ENCODE data around the gene RALGDS. TPM values are rescaled to one million over a fixed set of nuclear protein-coding genes. Genes with fewer than 3 reads are reported as not detected.

Gene RALGDS
- total and polyA plus RNA-seq, 2 experiments from 2014 or later, result 8.6 to 20.3 TPM

DNA sequence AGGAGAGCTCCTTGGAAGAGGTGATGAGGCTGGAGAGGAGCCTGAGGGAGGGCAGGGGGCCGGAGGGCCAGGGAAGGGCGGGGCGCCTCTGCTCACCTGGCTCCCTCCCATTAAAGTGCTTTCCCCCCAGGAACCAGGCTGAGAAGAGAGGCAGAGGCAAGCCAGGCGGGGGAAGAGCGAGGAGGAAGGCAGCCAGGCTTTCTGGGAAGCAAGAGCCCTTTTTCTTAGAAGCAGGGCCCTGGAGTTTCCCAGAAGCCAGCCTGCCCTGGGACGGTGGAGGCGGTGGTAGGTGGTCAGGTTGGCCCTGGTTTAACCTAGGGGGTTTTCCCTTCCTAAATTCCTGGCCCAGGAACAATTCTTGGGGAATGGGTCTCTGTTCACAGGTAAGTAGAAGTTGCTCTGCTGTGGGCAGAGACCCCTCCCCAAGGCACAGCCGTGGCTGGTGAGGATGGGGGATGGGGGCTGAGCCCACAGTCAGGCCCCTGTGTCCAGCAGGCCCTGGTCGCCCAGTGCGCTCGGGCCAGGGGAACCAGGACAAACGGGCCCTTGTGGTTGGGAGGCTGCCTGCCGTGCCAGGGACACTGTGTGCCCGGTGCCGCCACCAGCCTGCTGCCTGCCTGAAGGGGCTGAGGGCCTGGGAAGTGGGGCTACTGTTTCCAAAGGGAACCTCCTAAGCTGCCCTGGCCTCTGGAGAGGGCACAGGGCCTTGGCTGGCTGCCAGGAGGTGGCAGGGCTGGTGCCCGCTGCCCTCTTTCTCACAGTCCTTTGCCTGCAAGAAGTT lies 16.6 kb upstream of the RALGDS start:
- Histone ChIP-seq H3K4me3 (no peak overlapping the region), H3K36me3 (ENCODE audit: insufficient read depth) (no peaks in the 10 kb centered on the region), H3K27me3 (ENCODE audit: insufficient read depth) (no peaks in the 10 kb centered on the region), H4K20me1 (replicated peaks; ENCODE audit: insufficient read depth) (peaks cover 6% of the 10 kb centered on the region), H3K9me2 (ENCODE audit: insufficient read depth) (no peaks in the 10 kb centered on the region), H3K79me2 (replicated peaks; ENCODE audit: insufficient read depth) (0 out of 2 replicates have a peak, but pooled peaks cover 2% of the 10 kb centered on the region), H3K4me1 (ENCODE audit: insufficient read depth) (no peaks in the 10 kb centered on the region), H2AFZ (no peak overlapping the region), H3F3A (replicated peaks; ENCODE audit: low read depth) (no peaks in the 10 kb centered on the region), H3K4me2 (no peak overlapping the region), H3K27ac (ENCODE audit: low read depth) (no peak overlapping the region)
- peaks cover 11% of the 10 kb centered on the region for H3K4me1 Mint-ChIP-seq
- no peak for TF ChIP-seq NANOG (IDR thresholded peaks at IDR 0.05; ENCODE audit: borderline replicate concordance)
- no peak for TF ChIP-seq STAT1 (IDR thresholded peaks at IDR 0.05; ENCODE audit: unreplicated experiment)
- no peak for TF ChIP-seq ZNF331 (CRISPR knock-in tag; IDR thresholded peaks at IDR 0.05; ENCODE audit: low read depth)
- no peak for TF ChIP-seq EZH2phosphoT487 (IDR thresholded peaks at IDR 0.05; ENCODE audit: unreplicated experiment)
- TF ChIP-seq CREB1 (CRISPR knock-in tag; IDR thresholded peaks at IDR 0.05; ENCODE audit: low read depth), result no peak
- no peak for TF ChIP-seq POLR2AphosphoS5 (IDR thresholded peaks at IDR 0.05; ENCODE audit: low read depth)
- TF ChIP-seq, protein P1, sequence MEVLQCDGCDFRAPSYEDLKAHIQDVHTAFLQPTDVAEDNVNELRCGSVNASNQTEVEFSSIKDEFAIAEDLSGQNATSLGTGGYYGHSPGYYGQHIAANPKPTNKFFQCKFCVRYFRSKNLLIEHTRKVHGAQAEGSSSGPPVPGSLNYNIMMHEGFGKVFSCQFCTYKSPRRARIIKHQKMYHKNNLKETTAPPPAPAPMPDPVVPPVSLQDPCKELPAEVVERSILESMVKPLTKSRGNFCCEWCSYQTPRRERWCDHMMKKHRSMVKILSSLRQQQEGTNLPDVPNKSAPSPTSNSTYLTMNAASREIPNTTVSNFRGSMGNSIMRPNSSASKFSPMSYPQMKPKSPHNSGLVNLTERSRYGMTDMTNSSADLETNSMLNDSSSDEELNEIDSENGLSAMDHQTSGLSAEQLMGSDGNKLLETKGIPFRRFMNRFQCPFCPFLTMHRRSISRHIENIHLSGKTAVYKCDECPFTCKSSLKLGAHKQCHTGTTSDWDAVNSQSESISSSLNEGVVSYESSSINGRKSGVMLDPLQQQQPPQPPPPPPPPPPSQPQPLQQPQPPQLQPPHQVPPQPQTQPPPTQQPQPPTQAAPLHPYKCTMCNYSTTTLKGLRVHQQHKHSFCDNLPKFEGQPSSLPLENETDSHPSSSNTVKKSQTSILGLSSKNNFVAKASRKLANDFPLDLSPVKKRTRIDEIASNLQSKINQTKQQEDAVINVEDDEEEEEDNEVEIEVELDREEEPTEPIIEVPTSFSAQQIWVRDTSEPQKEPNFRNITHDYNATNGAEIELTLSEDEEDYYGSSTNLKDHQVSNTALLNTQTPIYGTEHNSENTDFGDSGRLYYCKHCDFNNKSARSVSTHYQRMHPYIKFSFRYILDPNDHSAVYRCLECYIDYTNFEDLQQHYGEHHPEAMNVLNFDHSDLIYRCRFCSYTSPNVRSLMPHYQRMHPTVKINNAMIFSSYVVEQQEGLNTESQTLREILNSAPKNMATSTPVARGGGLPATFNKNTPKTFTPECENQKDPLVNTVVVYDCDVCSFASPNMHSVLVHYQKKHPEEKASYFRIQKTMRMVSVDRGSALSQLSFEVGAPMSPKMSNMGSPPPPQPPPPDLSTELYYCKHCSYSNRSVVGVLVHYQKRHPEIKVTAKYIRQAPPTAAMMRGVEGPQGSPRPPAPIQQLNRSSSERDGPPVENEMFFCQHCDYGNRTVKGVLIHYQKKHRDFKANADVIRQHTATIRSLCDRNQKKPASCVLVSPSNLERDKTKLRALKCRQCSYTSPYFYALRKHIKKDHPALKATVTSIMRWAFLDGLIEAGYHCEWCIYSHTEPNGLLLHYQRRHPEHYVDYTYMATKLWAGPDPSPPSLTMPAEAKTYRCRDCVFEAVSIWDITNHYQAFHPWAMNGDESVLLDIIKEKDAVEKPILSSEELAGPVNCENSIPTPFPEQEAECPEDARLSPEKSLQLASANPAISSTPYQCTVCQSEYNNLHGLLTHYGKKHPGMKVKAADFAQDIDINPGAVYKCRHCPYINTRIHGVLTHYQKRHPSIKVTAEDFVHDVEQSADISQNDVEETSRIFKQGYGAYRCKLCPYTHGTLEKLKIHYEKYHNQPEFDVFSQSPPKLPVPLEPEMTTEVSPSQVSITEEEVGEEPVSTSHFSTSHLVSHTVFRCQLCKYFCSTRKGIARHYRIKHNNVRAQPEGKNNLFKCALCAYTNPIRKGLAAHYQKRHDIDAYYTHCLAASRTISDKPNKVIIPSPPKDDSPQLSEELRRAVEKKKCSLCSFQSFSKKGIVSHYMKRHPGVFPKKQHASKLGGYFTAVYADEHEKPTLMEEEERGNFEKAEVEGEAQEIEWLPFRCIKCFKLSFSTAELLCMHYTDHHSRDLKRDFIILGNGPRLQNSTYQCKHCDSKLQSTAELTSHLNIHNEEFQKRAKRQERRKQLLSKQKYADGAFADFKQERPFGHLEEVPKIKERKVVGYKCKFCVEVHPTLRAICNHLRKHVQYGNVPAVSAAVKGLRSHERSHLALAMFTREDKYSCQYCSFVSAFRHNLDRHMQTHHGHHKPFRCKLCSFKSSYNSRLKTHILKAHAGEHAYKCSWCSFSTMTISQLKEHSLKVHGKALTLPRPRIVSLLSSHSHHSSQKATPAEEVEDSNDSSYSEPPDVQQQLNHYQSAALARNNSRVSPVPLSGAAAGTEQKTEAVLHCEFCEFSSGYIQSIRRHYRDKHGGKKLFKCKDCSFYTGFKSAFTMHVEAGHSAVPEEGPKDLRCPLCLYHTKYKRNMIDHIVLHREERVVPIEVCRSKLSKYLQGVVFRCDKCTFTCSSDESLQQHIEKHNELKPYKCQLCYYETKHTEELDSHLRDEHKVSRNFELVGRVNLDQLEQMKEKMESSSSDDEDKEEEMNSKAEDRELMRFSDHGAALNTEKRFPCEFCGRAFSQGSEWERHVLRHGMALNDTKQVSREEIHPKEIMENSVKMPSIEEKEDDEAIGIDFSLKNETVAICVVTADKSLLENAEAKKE (CRISPR knock-in tag; IDR thresholded peaks at IDR 0.05), result no peak
- TF ChIP-seq ZNF114 (CRISPR knock-in tag; IDR thresholded peaks at IDR 0.05), result no peak
- TF ChIP-seq EZH2 (IDR thresholded peaks at IDR 0.05; ENCODE audit: low read depth, unreplicated experiment), result no peak
- TF ChIP-seq, protein P2, sequence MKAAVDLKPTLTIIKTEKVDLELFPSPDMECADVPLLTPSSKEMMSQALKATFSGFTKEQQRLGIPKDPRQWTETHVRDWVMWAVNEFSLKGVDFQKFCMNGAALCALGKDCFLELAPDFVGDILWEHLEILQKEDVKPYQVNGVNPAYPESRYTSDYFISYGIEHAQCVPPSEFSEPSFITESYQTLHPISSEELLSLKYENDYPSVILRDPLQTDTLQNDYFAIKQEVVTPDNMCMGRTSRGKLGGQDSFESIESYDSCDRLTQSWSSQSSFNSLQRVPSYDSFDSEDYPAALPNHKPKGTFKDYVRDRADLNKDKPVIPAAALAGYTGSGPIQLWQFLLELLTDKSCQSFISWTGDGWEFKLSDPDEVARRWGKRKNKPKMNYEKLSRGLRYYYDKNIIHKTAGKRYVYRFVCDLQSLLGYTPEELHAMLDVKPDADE (IDR thresholded peaks at IDR 0.05), result no peak
- no peak for TF ChIP-seq CTCF (conservative IDR thresholded peaks at IDR 0.05; ENCODE audit: low read depth in 2 of 2)
- no peak for TF ChIP-seq REST (IDR thresholded peaks at IDR 0.05; ENCODE audit: unreplicated experiment)
- TF ChIP-seq JUNB (IDR thresholded peaks at IDR 0.05; ENCODE audit: unreplicated experiment), result no peak
- no peak for ATAC-seq
- no peaks in the 10 kb centered on the region for H3K9me3 Mint-ChIP-seq
- no peak overlapping the region for H3K27ac Mint-ChIP-seq
- H3K27me3 Mint-ChIP-seq (ENCODE audit: insufficient read depth, low read depth, poor library complexity), result peaks cover 12% of the 10 kb centered on the region
- DNase-seq (ENCODE audit: low spot score), result no peak
- H3K4me3 Mint-ChIP-seq, result no peak overlapping the region
- H3K36me3 Mint-ChIP-seq (ENCODE audit: low read depth), result no peaks in the 10 kb centered on the region; the same call in 2 of the 3 replicates
